GM08714 (cell line): Measurements from ENCODE around the gene MPPED1.

ENCODE experiments used
- H3K4me3 ChIP-seq: fragments of 200-500 bp; sonication (Bioruptor generic); 2 replicates; pipeline ENCODE4 v1.5.1; 2014; ENCODE audit warnings: mild to moderate bottlenecking, low read length, inconsistent platforms
- ZNF274 ChIP-seq: IDR thresholded peaks from 2 replicates; pipeline ENCODE4 v1.6.1; 2012; ENCODE audit warnings: mild to moderate bottlenecking, low read depth, low read length

Gene MPPED1

DNA sequence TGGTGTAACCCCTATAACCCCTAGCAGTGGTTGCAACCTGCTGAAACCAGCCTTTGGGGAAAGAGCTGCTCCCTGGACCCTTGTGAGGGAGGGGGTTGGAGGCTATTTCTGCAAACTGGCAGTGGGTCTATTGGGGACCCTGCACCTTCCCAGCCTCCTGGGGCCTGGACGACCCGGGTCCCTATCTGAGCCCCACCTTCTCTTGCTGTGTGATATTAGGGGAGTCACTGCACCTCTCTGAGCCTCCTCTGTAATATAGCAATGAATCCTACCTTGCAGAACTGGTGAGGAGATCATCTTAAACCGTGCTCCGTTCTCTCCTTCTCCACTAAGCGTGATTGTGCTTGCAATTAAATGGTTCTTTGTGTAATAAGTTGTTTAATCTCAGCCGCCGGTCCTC, 24.0 kb upstream of the MPPED1 start:
- TF ChIP-seq ZNF274 = no peak
- no peak overlapping the region for H3K4me3 ChIP-seq

DNA sequence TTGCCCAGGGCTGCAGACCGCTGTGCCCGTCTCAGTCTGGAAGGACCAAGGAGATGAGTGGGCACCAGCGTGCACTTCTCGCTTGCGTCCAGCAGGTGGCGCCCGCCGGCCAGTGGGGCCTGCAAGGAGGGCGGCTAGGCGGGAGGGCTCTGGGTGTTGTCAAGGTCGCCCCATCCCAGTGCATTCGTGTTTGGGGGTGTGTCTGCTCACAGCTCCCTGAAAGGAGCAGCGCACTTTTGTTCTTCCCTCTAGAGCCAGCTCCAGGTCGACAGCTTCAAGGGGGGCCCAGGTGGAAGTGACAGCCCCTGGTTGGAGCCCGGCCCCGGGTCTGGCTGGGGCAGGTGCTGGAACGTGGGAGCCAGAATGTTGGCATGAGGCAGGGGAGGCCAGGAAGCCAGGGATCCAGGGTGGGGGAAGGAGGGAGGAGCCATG, 23.4 kb upstream of the MPPED1 start:
- TF ChIP-seq ZNF274 = no peak
- H3K4me3 ChIP-seq = no peak overlapping the region

DNA sequence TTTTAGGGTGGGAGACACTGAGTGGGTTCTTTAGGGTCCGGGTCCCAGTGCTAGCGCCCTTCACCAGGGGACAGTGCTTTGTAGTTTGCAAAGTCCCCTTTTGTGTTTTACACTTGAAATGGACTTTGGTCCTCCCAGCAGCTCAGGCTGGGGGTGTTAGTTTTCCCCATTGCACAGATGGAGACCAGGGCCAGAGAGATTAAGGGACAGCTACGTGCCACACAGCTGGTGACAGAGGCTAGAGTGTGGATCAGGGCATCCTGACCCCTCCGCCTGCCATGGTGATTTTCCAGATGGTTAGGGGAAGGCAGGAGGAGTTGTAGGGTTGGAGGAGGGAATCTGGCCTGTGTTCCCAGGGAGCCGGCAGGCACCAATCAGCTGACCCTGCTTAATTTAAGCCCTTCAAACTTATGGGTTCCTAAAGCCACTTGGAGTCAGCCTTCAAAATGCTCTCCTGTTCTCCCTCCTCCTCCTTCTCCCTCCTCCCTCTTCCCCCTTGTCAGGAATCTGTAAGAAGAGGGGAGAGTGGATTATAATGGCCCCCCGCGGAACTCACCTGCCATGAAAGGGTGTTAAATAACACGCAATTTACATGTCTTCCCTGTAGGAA, 22.5 kb upstream of the MPPED1 start:
- TF ChIP-seq ZNF274 = no peak
- no peak overlapping the region for H3K4me3 ChIP-seq

DNA sequence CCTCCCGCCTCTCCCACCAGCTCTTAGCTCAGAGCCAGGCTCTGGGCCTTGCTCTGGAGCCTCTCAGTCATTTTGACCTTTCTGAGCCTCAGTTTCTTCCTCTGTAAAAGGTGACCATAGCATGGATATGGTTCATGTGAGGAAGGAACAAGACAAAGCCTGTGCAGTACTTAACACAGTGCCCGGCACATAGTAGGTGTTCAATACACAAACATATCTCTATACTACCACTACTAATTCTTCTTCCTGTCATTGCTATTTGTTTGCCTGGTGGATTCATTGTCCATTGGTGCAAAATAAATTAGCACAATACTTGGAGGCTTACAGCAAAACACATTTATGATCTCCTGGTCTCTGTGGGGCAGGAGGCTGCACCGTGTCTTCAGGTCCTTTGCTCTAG, 21.6 kb upstream of the MPPED1 start:
- TF ChIP-seq ZNF274 = no peak
- H3K4me3 ChIP-seq = no peak overlapping the region

DNA sequence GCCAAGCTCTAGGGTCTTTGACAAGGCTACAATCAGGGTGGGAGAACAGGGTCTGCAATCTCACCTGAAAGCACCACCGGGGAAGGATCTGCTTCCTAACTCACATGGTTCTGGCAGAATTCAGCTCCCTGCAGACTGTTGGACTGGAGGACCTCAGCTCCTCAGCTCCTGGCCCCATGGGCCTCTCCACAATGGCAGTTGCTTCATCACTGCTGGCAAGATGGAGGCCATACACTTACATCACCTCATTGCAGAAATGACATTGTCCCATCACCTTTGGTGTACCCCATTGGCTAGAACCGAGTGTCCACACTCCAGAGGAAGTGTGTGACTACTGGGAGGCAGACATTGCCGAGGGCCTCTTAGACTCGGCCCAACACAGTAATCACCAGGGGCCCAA, 20.9 kb upstream of the MPPED1 start:
- no peak overlapping the region for H3K4me3 ChIP-seq
- TF ChIP-seq ZNF274 = no peak

DNA sequence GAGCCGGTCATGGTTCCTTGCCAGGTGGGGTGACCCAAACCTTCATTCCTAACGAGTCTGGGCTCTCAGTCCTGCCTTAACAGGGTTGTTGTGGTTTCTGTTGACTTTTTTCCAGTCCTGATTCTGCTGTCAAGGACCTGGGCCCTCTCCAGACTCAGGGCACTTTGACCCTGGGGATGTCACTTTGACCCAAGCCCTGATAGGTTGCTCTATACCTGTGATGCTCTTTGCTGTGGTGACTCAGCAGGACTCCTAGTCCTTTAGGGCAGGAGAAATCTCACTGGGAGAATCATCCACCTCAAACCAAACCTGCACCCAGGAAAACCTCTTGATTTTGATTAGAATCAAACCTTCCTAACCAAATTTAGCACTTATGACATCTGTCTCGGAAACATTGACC, 20.5 kb upstream of the MPPED1 start:
- no peak overlapping the region for H3K4me3 ChIP-seq
- TF ChIP-seq ZNF274 = no peak

DNA sequence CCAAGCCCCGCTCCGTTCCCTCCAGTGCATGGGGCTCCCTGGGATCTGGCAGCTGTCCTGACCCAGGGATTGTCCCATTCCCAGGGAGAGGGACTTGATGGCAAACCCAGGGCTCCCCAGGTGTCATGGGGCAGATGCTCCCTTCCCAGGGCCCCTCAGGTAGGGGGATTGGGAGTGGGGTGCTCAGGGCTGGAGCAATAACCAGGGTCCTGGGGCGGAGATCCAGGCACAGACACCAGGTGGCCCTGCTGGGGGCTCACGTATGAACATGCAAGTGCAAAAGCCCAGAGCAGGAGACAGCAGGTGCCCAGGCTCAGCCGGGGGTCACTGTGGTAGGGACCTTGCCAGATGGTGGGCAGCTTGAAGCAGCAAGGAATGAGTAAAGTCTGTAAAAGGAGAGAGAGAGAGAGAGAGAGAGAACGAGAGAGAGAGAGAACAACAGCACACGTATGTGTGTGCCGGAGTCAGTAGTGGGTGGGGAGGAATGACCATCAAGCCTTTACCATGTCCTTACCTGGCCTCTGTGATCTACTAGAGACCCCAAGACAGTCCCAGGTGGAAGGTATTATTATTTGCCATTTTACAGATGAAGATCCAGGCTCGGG, 19.3 kb upstream of the MPPED1 start:
- no peak overlapping the region for H3K4me3 ChIP-seq
- TF ChIP-seq ZNF274 = no peak

DNA sequence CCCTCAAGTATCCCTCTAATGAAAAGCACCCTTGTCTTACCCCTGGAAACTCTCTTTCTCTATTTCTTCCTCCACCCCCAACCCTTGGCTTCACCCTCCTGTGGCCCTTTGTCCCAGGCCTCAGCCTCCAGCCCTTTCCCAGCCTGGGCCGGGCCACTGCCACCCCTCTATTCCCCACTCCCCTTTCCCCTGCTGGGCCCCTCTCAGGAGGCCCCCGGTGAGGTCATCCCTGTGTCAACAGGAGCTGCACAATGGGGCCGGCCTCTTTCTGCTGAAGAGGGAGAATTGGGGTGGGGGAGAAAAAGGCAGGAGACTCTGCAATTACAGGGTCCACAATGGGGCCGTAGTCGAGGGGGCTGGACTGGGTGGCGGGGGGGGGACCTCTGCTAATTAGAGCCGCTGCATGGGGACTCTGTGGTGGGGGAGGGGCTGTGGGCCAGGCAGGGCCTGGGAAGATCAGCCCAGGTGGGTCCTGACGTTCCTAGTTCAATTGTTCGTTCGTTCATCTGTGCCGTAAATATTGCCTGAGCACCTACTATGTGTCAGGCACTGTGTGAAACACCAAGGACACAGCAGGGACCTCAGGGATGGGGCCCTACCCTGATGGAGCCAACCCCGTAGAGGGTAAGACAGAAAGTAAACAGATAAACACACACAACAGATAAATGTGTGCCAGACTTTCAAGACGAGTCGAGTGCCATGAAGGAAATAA, 18.5 kb upstream of the MPPED1 start:
- TF ChIP-seq ZNF274 = no peak
- H3K4me3 ChIP-seq = no peak overlapping the region

DNA sequence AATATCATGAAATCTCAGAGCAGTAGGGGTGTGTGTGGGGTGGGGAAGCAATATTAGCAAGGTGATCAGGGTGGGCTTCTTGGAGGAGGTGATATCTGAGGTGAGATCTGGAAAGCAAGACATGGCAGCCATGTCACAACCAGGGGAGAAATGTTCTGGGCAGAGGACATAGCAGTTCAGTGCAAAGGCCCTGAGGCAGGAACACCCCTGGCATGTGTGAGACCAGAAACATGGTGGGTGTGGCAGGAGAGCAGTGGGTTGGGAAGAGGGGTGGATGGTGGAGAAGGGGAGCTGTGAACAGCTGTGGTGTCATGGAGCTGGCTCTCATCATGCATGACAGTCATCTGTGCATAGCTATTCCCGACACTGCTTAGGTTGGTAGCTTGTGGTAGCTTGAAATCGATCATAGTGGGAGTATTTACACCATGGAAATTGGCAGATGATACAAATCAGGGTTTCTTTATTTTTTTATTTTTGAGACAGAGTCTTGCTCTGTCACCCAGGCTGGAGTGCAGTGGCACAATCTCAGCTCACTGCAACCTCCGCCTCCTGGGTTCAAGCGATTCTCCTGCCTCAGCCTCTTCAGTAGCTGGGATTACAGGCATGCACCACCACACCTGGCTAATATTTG, 17.9 kb upstream of the MPPED1 start:
- no peak overlapping the region for H3K4me3 ChIP-seq
- TF ChIP-seq ZNF274 = no peak

DNA sequence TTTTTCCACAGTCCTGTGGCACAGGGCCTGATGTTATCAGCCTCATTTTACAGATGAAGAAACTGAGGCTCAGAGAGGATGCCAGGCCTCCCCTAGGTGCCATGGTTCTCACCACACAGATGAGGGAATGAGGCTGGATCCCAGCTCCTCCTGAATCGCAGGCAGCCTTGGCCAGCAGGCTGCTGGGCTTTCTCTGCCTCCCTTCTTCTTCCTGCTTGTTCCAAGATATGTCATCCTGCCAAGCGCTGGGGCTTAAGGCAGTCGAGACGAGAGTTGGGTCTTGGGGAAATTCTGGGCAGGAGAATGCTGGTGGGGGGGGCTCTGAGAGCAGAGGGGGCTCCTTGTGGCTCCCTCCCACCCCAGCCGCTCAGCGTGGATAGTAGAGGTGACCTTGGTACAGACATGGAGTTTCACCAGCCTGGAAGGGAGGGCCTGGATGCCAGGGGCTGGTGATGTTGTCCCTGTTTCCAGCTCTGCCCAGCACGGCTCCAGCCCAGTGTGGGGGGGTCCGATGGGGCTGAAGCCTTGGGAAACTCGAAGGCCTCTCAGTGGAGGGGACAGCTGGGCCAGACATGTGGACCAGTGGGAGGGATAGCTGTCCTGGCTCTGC, 16.6 kb upstream of the MPPED1 start:
- no peak for TF ChIP-seq ZNF274
- H3K4me3 ChIP-seq = no peak overlapping the region

DNA sequence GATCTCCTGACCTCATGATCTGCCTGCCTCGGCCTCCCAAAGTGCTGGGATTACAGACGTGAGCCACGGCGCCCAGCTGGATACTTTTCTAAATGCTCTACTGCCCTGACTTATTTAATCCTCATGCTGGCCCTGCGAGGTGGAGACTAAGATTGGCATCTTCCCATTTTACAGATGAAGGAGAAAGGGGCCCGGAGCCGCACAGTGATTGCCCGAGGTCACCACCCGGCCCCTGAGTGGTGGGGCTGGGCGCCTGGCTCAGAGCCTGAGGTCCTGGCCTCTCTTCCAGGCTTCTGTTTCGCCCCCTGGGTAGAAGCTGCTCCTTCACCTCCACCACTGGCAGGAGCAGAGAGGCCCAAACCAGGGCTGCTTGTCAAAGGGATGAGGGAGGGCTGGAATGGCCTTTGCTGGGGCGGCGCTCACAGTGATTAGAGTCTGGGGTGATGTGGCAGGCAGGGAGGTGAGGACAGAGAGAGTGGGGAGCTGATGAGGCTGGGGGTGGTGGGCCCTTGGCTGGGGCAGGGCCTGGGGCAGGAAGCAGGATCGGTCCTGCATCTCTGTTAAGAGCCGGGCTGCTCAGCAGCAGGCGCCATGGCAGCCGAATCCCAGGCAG, 15.4 kb upstream of the MPPED1 start:
- no peak for TF ChIP-seq ZNF274

DNA sequence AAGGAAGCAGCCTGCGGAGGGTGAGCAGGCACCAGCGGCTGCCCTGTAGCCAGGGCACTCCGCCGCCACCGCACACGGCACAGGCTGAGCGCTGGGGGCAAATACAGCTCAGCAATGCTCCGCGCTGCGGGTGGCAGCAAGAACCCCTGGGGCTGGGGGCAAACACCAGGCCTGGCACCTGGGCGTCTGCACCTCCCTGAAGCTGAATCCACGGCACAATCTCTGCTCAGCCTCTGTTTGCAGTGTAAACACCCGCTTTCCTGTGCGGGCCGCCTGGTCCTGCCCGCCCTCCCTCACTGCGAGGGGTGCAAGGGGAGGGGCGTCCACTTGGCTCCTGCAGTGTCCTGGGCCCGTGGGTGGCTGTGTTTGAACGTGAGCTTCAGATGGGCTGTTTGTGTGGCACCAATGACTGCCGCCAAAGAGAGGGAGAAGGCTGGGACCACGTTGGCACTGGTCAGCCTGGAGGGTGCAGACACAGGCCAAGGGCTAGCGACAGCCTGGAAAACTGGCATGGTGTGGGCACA, 14.8 kb upstream of the MPPED1 start:
- no peak overlapping the region for H3K4me3 ChIP-seq
- no peak for TF ChIP-seq ZNF274

More for the DNA sequence above, 15.4 kb upstream of the MPPED1 start:
- H3K4me3 ChIP-seq = no peak overlapping the region

DNA sequence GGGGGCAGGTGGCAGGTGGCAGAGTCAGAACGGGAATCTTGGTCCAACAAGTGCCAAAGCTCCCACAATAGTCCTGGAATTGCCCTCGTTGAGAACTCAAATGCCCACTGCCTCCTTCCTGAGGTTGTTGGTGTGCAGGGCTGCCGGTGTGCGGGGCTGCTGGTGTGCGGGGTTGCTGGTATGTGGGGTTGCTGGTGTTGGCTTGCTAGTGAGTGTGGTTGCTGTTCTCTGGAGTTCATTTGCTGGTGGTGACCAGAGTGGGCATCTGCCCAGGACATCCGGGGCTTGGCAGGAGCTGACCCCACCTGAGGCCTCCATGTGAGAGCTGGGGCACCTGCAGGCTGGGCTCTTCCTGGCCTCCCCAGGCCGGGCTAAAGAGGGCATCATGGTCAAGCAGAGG, 14.0 kb upstream of the MPPED1 start:
- H3K4me3 ChIP-seq = no peak overlapping the region
- no peak for TF ChIP-seq ZNF274

DNA sequence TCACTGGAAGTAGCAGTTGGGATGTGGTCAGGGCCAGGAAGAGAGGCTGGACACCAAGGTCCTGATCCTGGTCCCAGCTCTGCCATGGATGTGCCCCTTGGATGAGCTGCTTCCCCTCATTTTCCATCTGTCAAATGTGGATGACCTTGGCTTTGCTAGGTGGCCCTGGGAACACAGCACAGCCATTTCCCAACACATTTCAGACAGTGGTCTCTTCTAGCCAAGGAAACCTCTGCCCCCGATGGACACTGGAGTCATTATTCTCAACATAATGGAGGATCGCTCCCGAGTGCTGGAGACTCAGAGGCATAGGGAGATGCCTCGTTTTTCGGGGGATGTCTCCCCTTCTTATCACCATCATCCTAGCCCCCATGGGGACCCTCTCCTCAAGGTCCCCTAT, 13.6 kb upstream of the MPPED1 start:
- no peak for TF ChIP-seq ZNF274
- no peak overlapping the region for H3K4me3 ChIP-seq
